HG03342 (cell line): ENCODE measurements around the gene FAM13A.
"Not testable (repeated sequence)": the region's sequence is repeated elsewhere in the genome, so short reads cannot be mapped to it uniquely, and the experiment has no call there.

ENCODE experiments used
- ATAC-seq: cut with Tn5 transposase; IDR thresholded peaks from one replicate; pipeline ENCODE4 v1.9.1; 2021; ENCODE audit warnings: mild to moderate bottlenecking, moderate library complexity; ENCODE audit not compliant: unreplicated experiment

FAM13A gene

DNA sequence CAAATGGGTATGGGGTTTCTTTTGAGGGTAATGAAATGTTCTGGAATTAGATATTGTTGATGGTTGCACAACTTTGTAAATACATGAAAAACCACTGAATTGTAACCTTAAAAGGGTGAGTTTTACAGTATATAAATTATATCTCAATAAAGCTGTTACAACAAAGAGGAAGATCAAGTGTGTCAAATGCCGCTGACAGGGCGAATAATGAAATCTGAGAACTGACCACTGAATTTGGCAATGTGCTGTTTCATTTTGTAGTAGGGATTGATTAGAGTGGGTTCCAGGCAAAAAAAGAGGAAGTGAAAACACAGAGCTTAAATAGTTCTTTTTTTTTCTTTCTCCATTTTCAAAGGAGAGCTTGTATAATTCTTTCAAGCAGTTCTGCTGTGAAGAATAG lies 198.2 kb downstream of the FAM13A start:
- ATAC-seq: peak; percentile 96

DNA sequence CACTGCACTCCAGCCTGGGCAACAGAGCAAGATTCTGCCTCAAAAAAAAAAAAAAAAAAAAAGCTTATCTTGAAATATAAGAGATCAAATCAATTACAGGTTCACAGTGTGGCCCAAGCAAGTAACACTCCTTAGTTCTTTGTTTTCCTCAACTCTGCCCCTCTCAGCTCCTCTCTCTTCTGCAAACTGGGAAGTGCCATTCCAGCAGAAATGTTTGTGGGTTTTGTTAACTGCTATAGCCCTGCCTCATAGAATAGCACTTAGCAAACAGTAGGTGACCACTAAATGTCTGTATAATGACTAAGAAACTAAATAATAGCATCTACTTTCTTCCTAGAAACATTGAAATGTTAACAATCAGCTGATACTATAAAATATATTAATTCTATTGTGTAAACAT lies 199.4 kb downstream of the FAM13A start:
- ATAC-seq: no peak

DNA sequence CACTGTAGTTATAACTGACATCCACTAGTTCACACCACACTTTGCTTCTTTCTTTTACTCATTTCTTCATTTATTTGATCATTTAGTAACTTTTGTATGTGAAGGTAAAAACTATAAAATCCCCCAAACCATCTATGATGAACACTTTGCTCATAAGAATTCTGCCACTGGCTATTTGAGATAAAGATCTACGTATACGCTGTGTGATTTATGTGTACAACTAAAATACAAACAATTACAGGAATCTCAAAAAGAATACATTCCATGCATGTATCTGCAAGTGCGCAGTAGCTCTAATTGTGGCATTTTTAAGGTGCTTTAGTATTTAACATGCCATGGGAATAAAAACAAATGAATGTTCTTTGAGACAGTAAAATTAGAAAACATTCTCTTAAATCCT lies 202.5 kb downstream of the FAM13A start:
- ATAC-seq: no peak

DNA sequence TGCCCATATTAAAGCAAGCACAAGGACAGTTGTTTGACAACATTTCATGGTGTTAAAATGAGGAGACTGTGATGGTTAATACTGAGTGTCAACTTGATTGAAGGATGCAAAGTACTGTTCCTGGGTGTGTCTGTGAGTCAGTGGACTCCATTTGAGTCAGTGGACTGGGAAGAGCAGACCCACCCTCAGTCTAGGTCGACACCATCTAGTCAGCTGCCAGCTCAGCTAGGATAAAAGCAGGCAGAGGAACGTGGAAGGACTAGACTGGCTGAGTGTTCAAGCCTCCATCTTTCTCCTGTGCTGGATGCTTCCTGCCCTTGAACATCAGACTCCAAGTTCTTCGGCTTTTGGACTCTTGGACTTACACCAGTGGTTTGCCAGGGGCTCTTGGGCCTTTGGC lies 203.4 kb downstream of the FAM13A start:
- ATAC-seq: not testable (repeated sequence)

DNA sequence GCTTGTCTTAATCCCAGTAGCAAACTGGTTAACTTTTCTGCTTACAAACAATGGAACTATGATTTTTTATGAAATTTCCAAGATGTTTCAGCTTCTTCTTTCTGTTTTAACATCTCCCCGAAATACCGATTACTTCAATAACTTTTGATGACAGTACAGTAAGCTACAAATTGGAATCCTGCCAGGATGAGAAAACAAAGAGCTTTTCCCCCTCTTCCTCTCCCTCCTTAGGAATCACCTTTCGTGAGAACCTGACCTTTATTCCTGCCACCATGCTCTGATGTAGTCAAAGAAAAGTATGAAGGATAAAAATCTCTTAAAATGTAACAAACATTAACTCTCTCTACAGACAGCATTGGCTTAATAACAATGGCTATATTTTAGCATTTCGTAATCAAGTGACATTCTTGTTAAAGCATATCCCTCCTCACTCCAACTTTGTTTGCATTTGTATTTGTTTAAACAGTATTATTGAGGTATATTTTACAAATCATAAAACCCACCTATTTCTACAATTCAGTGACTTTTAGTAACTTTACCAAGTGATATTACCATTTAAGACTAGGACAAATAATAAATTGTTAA lies 210.7 kb downstream of the FAM13A start:
- no peak for ATAC-seq

DNA sequence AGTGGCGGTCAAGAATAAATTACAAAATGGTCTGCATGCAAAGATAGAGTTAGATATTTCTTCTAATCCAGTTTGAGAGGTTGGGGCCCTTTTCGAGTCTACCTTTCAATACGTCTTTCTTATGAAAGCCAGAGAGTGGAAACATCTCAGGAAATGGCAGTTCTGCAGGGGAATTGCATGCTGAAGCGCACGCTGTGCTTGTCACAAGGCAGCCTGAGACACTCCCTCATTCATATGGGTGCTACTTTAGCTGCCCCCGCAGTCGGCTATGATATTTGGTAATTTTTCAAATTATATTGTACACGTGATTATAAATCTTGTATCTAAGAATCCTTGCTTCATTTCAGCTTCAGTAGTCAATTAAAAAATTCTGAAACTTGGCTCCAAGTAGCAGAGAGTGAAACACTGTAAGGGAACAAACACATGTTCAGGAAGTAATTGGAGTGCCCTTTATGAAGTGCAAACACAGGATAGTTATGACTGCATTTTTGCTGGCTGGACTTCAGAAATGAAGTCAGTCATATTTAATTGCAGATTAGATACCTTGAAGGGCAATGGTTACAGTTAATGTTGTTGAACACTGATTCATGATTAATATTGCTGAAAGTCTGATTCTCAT lies 213.8 kb downstream of the FAM13A start:
- no peak for ATAC-seq

DNA sequence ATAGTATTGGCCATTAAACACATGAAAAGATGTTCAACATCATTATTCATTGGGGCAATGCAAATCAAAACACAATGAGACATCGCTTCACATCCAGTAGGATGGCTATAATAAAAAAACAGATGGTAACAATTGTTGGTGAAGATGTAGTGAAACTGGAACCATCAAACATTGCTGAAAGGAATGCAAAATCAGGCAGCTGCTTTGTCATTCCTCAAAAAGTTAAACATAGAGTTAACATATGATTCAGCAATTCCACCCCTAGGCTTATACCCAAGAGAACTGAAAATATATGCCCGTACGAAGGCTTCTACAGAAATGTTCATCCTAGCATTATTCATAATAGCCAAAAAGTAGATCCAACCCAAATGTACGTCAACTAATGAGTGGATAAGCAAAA lies 215.3 kb downstream of the FAM13A start:
- ATAC-seq: no peak

DNA sequence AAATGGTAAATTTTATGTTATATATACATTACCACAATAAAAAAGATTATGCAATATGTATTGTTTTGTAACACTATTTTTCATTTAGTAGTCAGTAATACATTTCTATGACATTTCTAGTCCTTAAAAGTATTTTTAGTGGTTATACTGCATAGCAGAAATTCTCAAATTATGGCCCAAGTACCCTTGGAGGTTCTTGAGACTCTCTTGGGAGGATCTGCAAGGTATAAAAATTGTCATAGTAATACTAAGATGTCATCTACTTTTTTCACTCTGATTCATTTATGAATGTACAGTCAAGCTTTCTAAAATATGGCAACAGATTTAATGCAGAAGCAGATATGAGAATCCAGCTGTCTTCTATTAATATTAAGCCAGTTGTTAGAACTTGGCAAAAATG lies 220.8 kb downstream of the FAM13A start:
- ATAC-seq: no peak

DNA sequence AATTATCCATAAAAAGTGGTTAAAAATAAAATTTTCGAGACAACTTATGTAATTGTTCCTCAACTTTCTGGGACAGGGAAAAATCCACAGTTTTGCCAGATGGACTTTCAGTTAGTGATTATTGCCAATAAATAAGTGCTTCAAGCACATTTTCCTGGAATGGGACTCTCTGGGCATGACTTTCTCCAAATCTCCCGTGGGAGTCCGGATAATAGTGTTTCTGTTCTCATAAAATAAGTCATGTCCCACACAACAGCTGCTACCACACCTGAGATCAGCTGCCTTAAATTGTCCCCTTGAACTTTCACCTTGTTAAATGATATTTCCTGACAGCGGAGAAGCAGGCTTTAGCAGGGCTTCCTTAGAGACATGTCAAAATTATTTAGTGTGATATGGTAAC lies 226.0 kb downstream of the FAM13A start:
- ATAC-seq: no peak

DNA sequence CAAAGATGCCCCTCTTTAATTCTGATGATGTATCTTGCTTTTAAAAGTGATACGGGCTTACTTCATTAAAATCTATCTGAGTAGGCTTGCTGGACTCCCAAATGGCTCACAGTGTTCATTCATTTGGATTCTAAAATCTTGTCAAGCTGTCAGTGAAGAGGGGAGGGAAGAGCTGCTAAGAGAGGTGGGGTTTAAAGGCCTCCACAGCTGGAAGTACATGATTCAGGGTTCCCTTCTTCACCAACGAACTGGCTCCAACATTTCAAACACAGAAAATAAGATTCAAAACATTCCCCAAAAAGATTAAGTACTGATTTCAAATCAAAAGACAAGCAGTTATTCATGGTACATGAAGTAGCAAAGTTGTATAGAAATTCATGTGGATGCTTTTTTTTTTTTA lies 226.4 kb downstream of the FAM13A start:
- ATAC-seq: no peak

DNA sequence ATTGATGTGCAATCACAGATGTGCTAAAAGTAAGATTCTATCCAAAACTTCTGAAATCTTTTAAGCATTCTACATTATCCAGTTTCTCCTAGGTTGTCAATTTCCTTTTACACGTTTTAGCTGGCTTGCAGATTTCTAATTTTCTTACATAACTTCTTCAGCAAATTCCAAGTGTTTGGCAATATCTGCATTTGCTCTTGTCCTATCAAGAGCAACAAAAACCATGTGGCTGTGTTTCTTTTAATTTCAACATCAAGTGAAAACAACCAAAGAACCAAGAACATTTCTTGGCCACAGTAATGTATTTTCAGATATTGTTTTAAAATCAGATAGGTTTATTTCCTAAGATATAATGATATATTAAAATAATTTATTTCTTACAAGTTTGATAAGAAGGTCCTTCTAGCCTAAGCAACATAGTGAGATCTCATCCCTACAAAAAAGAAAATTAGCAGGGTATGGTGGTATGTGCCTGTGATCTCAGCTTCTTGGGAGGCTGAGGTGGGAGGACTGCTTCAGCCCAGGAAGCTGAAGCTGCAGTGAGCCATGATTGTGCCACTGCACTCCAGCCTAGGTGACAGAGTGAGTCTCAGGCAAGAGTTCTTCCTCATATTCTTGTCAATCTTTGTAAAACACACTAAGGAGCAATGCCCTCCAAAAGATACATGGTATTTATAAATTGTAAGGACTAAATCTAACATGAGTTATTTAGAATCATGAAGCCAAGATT lies 228.0 kb downstream of the FAM13A start:
- no peak for ATAC-seq

DNA sequence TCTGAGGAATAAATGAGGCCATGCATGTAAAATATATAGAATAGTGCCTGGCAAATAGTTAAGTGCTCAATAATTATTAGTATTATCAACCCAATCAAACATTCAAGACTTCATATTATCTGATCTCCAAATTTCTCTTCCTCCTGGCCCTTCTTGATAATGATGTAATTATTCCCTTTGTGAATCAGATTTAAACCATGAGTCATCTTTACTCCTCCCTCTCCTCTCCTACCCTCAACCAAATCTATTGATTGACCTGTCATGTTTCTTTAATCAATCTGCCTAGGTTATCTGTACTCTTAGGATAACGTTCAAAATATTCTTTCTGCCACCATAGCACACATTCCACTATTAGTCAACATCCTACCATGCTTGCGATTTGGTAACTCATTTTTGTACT lies 229.5 kb downstream of the FAM13A start:
- no peak for ATAC-seq

DNA sequence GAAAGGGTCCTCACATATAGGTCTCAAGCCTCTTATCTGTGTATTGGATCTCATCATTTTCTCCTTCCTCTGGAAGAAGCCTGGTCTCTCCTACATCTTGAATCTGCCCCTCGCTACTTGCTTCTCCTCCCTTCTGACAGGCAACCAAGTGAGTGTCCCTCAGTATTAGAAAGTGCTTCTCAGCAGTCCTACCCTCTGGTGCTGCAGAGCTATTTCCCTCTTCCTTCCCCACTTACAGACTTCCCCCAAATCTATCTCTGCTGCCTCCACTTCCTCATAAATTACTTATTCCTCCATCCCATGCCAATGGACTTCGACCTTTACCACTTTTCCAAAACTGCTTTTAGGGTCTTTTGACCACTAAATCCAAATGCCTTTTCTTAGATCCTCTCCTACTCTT lies 230.2 kb downstream of the FAM13A start:
- ATAC-seq: no peak

DNA sequence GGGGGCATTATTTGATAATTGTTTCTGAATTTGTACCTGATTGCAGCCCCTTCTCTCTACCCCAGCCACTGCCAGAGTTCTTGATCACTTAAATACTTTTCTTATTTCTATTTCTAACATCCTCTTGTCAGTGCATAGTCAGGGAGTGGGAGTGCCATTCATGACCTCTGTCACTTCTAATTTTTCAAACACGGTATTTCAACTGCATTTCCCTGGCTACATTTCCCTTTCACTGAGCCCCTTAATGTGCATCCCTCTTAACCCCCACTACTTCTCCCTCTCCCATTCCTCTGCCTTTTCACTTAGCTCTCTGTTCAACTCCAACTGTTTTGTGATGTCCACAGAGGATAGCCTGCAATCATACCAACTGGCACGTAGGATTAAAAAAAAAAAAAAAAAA lies 231.1 kb downstream of the FAM13A start:
- ATAC-seq: no peak

DNA sequence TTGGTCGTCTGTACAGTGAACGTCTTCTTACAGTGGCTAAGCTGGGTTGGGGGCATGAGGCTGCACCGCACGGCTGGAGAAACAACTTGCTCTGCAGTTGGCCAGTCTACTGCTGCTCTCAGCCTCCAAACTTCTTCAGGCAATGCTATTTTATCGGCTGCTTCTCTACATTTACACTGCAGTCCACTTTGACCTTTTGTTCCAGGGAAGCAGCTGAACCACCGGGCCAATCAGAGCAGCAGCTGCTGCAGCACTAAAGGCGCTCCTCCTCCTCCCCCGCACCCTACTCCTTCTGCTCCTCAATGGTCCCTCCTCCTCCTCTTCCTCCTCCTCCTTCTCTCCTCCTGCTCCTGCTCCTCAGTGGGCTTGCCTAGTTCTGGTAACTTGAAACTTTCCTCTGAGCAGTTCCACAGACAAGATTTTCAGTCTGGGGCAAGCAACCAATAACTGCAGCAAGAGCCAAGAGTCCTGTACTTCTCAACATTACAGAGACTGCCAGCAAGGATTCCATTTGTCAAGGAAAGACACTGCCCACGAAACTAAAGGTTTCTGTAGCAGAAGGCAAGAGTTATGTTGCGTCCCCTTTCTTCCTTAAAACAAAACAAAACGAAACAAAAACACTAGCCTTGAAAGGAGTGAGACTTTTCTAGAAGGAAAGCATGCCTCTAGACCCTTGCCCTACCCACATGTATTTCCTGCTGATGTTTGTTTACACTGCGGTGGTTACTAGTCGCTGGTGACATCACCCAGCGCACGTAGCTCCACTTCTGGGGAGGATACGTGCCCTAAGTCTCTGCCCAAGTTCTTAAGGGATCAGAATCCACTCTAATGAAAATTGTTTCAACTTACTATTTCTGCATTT lies 233.7 kb downstream of the FAM13A start:
- ATAC-seq: peak; percentile 100

DNA sequence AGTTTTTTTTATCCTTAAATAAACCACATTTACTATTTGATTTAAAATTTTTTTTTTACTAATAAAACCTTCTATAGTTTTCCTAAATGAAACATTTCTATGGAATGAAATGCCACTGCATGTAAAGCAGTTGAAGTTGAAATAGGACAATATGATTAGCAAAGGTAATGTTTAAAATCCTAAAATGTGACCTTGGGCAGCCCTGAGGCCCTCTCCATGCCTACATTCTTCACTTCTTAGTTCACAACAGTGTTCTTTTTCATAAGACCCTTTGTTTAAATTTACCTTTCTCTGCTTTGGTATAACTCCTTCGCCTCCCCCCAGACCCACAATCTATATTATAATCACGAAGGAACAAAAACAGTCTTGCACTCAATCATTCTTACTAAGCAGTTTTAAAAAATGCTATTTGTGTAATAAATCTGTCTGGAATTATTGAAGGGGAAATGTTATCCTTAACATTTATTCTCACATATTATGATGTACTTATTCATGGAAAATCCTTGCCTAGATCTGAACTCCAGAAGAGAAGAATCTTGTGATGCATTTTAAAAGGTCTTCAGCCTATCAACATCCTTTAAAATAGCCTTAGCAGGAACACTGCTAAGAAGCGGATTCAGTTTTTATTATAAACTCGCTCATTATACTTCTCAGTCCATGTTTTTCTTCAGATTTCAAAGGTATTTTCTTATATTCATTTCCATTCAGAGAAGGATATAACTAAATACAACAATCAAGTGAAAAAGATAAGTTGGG lies 234.8 kb downstream of the FAM13A start:
- no peak for ATAC-seq

DNA sequence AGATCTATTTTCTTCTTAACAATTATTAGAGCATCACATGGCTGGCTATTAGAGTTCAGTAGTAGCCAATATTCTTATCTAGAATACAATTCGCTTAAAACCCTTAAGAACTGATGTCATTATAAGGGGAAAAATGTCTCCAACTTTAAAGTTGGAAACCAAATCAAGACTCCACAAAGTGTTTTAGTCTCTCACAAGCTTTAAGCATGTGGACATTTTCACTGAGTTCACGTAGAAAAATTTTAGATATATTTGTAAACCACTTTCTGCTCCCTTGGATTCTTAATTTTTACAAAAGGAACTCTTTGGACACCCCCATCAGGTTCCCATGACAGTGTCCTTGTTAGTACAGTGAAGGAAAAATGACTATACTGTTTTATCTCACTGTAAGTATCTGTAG lies 235.5 kb downstream of the FAM13A start:
- ATAC-seq: no peak

DNA sequence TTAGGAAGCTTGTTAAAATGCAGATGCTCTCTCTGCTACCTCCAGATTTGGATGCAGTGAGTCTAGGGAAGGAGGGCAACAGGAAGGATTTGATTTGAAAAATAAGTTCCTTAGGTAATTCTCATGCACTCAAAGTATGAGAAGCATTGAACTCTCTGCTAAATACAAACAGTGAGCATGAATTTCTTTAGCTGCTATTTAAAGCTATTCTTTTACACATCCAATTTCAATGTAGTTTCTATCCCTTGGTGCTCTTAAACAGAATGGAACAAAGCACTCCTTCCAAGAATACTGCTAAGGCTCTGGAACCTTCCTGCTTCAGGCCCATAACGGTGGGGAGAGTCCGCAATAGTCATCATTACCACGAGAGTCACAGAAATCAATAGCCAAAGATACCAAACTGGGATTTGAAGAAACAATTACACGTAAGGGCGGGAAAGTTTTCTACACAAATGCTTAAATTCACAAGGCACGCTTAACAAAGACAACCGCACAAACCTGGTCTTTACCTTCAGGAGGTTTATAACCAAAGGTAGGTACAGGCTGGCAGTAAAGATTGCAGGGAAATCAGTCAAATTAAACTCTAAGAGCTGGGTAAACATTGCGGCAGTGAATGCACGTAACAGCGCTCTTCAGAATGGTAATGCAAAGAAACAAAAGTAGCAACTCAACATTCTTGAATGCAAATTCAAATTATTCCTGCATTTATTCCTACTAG lies 236.1 kb downstream of the FAM13A start:
- ATAC-seq: no peak

DNA sequence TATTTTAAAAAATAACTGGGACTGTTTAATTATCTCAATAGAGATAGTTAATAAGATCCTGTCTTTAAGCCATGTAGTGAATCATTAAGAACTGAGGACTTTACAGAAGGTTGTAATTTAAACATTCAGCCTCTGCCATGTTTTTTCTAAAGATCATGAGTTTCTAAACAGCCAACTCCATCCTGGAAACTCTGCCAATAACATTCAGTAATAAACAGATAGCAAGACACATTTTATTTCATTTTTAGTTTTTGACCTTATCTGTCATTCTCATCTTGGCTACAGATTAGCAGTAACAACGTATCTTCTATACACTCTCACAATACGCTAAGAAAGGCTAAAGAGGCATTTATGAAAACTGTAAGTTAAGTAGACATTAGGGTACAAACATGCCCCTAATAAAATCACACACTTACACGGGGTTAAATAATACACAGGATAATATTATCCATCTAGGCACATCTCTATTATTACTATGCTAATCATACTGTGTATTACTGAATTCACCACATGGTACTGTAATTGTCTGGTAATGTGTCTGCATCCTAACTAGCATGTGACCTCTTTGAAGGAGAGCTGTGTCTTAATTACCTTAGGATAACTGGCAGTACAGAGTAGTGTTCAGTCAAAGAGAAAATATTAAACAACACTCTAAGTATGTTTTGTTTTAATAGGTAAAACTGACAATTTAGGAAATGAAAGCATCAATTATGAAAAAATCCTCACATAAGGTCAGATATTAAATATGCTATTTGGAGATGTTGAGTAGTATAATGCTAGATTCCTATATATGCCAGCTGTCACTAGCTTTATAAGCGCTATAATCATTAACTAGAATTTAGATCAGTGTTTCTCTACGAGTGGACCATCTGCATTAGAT lies 236.9 kb downstream of the FAM13A start:
- ATAC-seq: no peak
